CD8-positive, alpha-beta memory T cell (primary cell): ENCODE data around the gene C6orf62. TPM values are rescaled to one million over a fixed set of nuclear protein-coding genes. Genes with fewer than 3 reads are reported as not detected.
A peak's percentile ranks its signal among the peaks of the same experiment; 100 is the strongest.
"Not testable (repeated sequence)": the region's sequence is repeated elsewhere in the genome, so short reads cannot be mapped to it uniquely, and the experiment has no call there.

Experiments
- CTCF ChIA-PET: fragments of 350-600 bp; sonication (Branson Sonifier 250); formaldehyde crosslinking; loops from one replicate; lab custom pipeline; 2021; ENCODE audit warnings: antibody characterized with exemption; lab: Charles Lee
- POLR2A ChIA-PET: fragments of 350-600 bp; sonication (Branson Sonifier 250); formaldehyde crosslinking; loops from one replicate; lab custom pipeline; 2021; ENCODE audit warnings: antibody characterized with exemption; lab: Charles Lee
- DNase-seq, 5 donors: peaks; one replicate each; pipeline versions ENCODE4 v3.0.0 to v3.0.0-alpha.2; 2020 to 2022; ENCODE audit warnings: mixed read lengths in 1 of 5
- H3K27ac ChIP-seq: one replicate; pipeline ENCODE4 v1.7.0; 2013; ENCODE audit warnings: low read depth, mild to moderate bottlenecking, low read length, moderate library complexity
- H3K27me3 ChIP-seq: 2 replicates; pipeline ENCODE4 v1.7.0; 2013; ENCODE audit warnings: low read length, mild to moderate bottlenecking; ENCODE audit not compliant: insufficient read depth, poor library complexity, severe bottlenecking
- H3K36me3 ChIP-seq: 2 replicates; pipeline ENCODE4 v1.7.0; 2013; ENCODE audit warnings: mild to moderate bottlenecking, low read length, moderate library complexity; ENCODE audit not compliant: insufficient read depth
- H3K4me1 ChIP-seq: 2 replicates; pipeline ENCODE4 v1.7.0; 2013; ENCODE audit warnings: mild to moderate bottlenecking, low read length, moderate library complexity; ENCODE audit not compliant: insufficient read depth
- H3K4me3 ChIP-seq: 2 replicates; pipeline ENCODE4 v1.7.0; 2013; ENCODE audit warnings: mild to moderate bottlenecking, low read length
- H3K9me3 ChIP-seq: 2 replicates; pipeline ENCODE4 v1.7.0; 2013; ENCODE audit warnings: mild to moderate bottlenecking, low read length
- H3K27ac Mint-ChIP-seq, 8 donors: one replicate each; pipeline ENCODE4 v1.8.0; 2020 to 2021; ENCODE audit warnings: mixed read lengths in 8 of 8, mild to moderate bottlenecking in 6 of 8, inconsistent platforms in 3 of 8, moderate library complexity in 3 of 8
- H3K27me3 Mint-ChIP-seq, 2 donors: one replicate each; pipeline ENCODE4 v1.8.0; 2020 to 2021; ENCODE audit warnings: mixed read lengths in 2 of 2, mild to moderate bottlenecking in 1 of 2, moderate library complexity in 1 of 2
- H3K36me3 Mint-ChIP-seq, 3 donors: one replicate each; pipeline ENCODE4 v1.8.0; 2020 to 2021; ENCODE audit warnings: mixed read lengths in 3 of 3, inconsistent platforms in 1 of 3, mild to moderate bottlenecking in 1 of 3
- H3K4me1 Mint-ChIP-seq, 3 donors: one replicate each; pipeline ENCODE4 v1.8.0; 2020 to 2021; ENCODE audit warnings: mixed read lengths in 3 of 3, inconsistent platforms in 1 of 3, mild to moderate bottlenecking in 1 of 3
- H3K4me3 Mint-ChIP-seq, 7 donors: one replicate each; pipeline ENCODE4 v1.8.0; 2020 to 2021; ENCODE audit warnings: mixed read lengths in 7 of 7, mild to moderate bottlenecking in 6 of 7, moderate library complexity in 4 of 7, inconsistent platforms in 2 of 7
- H3K9me3 Mint-ChIP-seq, 5 donors: one replicate each; pipeline ENCODE4 v1.8.0; 2020 to 2022; ENCODE audit warnings: mixed read lengths in 5 of 5, mild to moderate bottlenecking in 3 of 5, moderate library complexity in 2 of 5, inconsistent platforms in 1 of 5
- polyA plus RNA-seq: library from polyadenylated mRNA; unstranded; fragments of 300-500 nt; fragmentation: Illumina TruSeq; gene quantifications from one replicate; pipeline ENCODE4 v1.2.3, GENCODE V29; 2021
- total RNA-seq, 2 experiments: library from RNA; stranded (reverse); gene quantifications; one replicate each; pipeline ENCODE4 v1.2.3, GENCODE V29; 2021

C6orf62 gene
- total and polyA plus RNA-seq, 3 experiments from 2014 or later, result 95.1 to 120 (median 95.6) TPM

DNA sequence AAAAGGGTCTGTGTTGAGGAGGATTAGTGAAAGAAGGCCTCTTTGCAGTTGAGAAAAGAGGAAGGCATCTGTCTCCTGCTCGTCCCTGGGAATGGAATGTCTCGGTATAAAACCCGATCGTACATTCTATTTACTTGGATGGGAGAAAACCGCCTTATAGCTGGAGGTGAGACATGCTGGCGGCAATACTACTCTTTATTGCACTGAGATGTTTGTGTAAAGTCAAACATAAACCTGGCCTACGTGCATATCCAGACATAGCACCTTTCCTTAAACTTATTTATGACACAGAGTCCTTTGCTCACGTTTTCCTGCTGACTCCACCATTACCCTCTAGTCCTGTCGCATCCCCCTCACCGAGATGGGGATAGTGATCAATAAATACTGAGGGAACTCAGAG is 56.7 kb downstream of the C6orf62 start:
- Histone ChIP-seq H3K27me3 (no peaks in the 10 kb centered on the region), H3K4me3 (no peak overlapping the region), H3K4me1 (peaks cover 25% of the 10 kb centered on the region), H3K27ac (no peak overlapping the region), H3K36me3 (peaks cover 22% of the 10 kb centered on the region), H3K9me3 (no peaks in the 10 kb centered on the region)
- ChIA-PET CTCF (no interaction called here), POLR2A (no interaction called here)
- H3K27ac Mint-ChIP-seq, result peak overlapping the region in 3 of 8 donors; percentile 22 to 78 (median 33)
- peaks cover 54 to 90% (median 87%) of the 10 kb centered on the region in 3 donors for H3K4me1 Mint-ChIP-seq
- peaks cover 0 to 83% (median 13%) of the 10 kb centered on the region in 3 donors for H3K36me3 Mint-ChIP-seq
- no peaks in the 10 kb centered on the region for H3K9me3 Mint-ChIP-seq
- no peak for DNase-seq
- no peak overlapping the region for H3K4me3 Mint-ChIP-seq
- H3K27me3 Mint-ChIP-seq, result no peaks in the 10 kb centered on the region

GRCh38 chr6:24661759-24662158 is 57.2 kb downstream of the C6orf62 start:
- H3K27me3 Mint-ChIP-seq, H3K9me3 ChIP-seq, H3K4me3 ChIP-seq, CTCF ChIA-PET, H3K9me3 Mint-ChIP-seq, POLR2A ChIA-PET, H3K27me3 ChIP-seq, H3K27ac ChIP-seq, DNase-seq: not testable (repeated sequence)
- Histone ChIP-seq H3K36me3 (peaks cover 22% of the 10 kb centered on the region), H3K4me1 (peaks cover 25% of the 10 kb centered on the region)
- peaks cover 55 to 91% (median 84%) of the 10 kb centered on the region in 3 donors for H3K4me1 Mint-ChIP-seq
- peak overlapping the region in 1 of 7 donors; percentile 67 for H3K4me3 Mint-ChIP-seq
- peaks cover 0 to 81% (median 14%) of the 10 kb centered on the region in 3 donors for H3K36me3 Mint-ChIP-seq
- H3K27ac Mint-ChIP-seq, result peak overlapping the region in 3 of 8 donors; percentile 31 to 45 (median 33)

- Histone ChIP-seq H3K27me3 (no peaks in the 10 kb centered on the region), H3K4me1 (peaks cover 15% of the 10 kb centered on the region), H3K9me3 (no peaks in the 10 kb centered on the region), H3K36me3 (peaks cover 20% of the 10 kb centered on the region), H3K4me3 (no peak overlapping the region), H3K27ac (no peak overlapping the region)
- ChIA-PET CTCF (no interaction called here), POLR2A (no interaction called here)
- no peak for DNase-seq
- Mint-ChIP-seq H3K27me3 (no peaks in the 10 kb centered on the region), H3K27ac (peak overlapping the region in 1 of 8 donors; percentile 63), H3K4me1 (peaks cover 55 to 91% (median 86%) of the 10 kb centered on the region in 3 donors), H3K9me3 (no peaks in the 10 kb centered on the region), H3K36me3 (peaks cover 0 to 80% (median 18%) of the 10 kb centered on the region in 3 donors), H3K4me3 (no peak overlapping the region)
These were observed 58.8 kb downstream of the C6orf62 start for GRCh38 chr6:24660105-24660504.

DNA sequence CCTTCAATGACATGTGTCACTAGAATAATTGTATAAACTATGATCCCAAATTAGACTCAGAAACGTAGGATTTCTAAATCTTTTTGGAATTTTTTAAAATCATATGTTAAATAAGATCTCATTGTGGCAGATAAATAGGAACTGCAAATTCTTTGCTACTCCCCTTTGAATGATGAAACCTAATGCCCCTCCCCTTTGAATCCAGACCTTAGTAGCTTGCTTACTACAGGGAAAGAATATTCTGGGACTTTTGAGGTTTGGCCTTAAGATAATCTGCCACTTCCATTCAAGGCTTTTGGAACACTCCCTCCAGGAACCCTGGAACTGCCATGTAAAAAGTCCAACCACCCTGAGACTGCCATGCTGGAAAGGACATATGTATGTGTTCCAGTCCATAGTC is 59.4 kb downstream of the C6orf62 start:
- Histone ChIP-seq H3K27ac (peak overlapping the region; percentile 18), H3K9me3 (no peaks in the 10 kb centered on the region), H3K4me3 (no peak overlapping the region), H3K4me1 (peaks cover 10% of the 10 kb centered on the region), H3K27me3 (no peaks in the 10 kb centered on the region), H3K36me3 (peaks cover 14% of the 10 kb centered on the region)
- Mint-ChIP-seq H3K27me3 (no peaks in the 10 kb centered on the region), H3K9me3 (no peaks in the 10 kb centered on the region), H3K4me3 (no peak overlapping the region), H3K4me1 (peaks cover 51 to 86% (median 82%) of the 10 kb centered on the region in 3 donors), H3K36me3 (peaks cover 0 to 76% (median 18%) of the 10 kb centered on the region in 3 donors), H3K27ac (peak overlapping the region in 4 of 8 donors; percentile 14 to 63 (median 46))
- DNase-seq, result no peak
- ChIA-PET POLR2A (no interaction called here), CTCF (no interaction called here)

DNA sequence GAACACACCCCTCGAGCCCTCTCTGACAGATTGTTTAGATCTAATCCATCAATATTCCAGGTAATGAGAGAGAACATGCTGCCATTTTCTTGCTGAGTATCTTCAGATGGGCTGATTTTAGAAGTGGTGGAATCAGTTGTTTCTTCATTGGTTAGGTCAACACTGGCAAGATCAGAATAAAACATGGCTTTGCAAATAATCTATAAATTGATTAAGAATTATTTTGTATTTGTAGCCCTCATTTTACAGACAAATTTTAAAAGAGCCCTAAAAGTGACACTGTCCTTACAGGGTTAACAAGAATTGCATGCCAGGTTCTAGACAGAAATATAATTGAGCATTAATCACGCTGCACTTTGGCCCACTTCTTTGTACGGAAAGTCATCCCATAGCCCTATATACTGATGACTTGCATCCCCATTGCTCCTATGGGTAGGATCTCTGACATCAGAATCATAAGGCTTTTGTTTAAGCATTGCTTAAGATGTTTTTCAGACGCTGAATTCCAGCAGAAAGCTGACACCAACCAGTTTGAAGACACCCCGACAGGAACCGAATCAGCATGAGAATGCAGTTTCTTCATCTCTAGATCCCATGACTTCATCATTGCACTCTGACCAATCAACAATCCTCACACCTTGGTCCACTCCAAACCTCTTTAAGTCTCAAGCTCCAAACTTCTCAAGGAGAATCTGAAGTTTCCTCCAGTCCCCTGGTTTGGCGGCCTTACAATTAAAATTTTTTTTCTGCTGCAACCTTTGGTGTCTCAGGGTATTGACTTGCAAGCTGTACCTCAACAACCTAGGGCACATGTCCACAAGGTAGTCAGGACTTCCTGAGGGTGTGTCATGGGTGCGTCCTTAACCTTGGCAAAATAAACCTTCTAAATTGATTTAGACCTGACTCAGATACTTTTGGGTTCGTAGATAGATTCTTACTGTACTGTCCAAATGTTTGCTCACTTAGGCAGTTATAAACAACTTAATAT is 60.1 kb downstream of the C6orf62 start:
- peaks cover 4% of the 10 kb centered on the region for H3K4me1 ChIP-seq
- ChIA-PET POLR2A (no interaction called here), CTCF (no interaction called here)
- peak overlapping the region; percentile 41 for H3K27ac ChIP-seq
- Mint-ChIP-seq H3K4me1 (peaks cover 47 to 79% (median 78%) of the 10 kb centered on the region in 3 donors), H3K27ac (peak overlapping the region in 5 of 8 donors; percentile 4 to 58 (median 49)), H3K4me3 (no peak overlapping the region), H3K36me3 (peaks cover 0 to 74% (median 19%) of the 10 kb centered on the region in 3 donors), H3K9me3 (no peaks in the 10 kb centered on the region), H3K27me3 (no peaks in the 10 kb centered on the region)
- no peaks in the 10 kb centered on the region for H3K9me3 ChIP-seq
- H3K27me3 ChIP-seq, result no peaks in the 10 kb centered on the region
- no peak for DNase-seq
- H3K36me3 ChIP-seq, result peaks cover 14% of the 10 kb centered on the region
- no peak overlapping the region for H3K4me3 ChIP-seq

GRCh38 chr6:24655215-24655614 is 63.7 kb downstream of the C6orf62 start:
- no peak for DNase-seq
- no peaks in the 10 kb centered on the region for H3K27me3 Mint-ChIP-seq
- peak overlapping the region in 6 of 8 donors; percentile 18 to 84 (median 66) for H3K27ac Mint-ChIP-seq
- no peaks in the 10 kb centered on the region for H3K27me3 ChIP-seq
- ChIA-PET POLR2A (no interaction called here), CTCF (interaction anchor here (0.9 kb wide), 1 partner anchor 74 kb away, joined by 3 read pairs; no protein-coding TSS in a partner anchor)
- H3K36me3 Mint-ChIP-seq, result peaks cover 0 to 77% (median 21%) of the 10 kb centered on the region in 3 donors
- no peaks in the 10 kb centered on the region for H3K4me1 ChIP-seq
- H3K4me1 Mint-ChIP-seq, result peaks cover 28 to 60% (median 43%) of the 10 kb centered on the region in 3 donors
- no peaks in the 10 kb centered on the region for H3K9me3 ChIP-seq
- H3K9me3 Mint-ChIP-seq, result no peaks in the 10 kb centered on the region
- peaks cover 27% of the 10 kb centered on the region for H3K36me3 ChIP-seq
- H3K4me3 Mint-ChIP-seq, result no peak overlapping the region
- H3K27ac ChIP-seq, result no peak overlapping the region
- H3K4me3 ChIP-seq, result no peak overlapping the region

Other genes with a start within 250 kb of the C6orf62 start
- gene GPLD1, start 229.6 kb downstream of the C6orf62 start, total RNA-seq, result under 1 TPM; 0.35 to 0.64 TPM
- gene GPLD1, start 229.6 kb downstream of the C6orf62 start, polyA plus RNA-seq, result 0.46 TPM
- 10 to 100 TPM; 13.2 to 15.4 TPM for gene ALDH5A1, start 224.2 kb downstream of the C6orf62 start, total RNA-seq
- gene ALDH5A1, start 224.2 kb downstream of the C6orf62 start, polyA plus RNA-seq, result 11.8 TPM
- gene KIAA0319, start 73.0 kb downstream of the C6orf62 start, total RNA-seq, result under 1 TPM; 0.07 to 0.09 TPM
- not detected for gene KIAA0319, start 73.0 kb downstream of the C6orf62 start, polyA plus RNA-seq
- 10 to 100 TPM; 49.8 to 50.6 TPM for gene TDP2, start 52.3 kb downstream of the C6orf62 start, total RNA-seq
- gene TDP2, start 52.3 kb downstream of the C6orf62 start, polyA plus RNA-seq, result 46.1 TPM
- gene ACOT13, start 52.1 kb downstream of the C6orf62 start, total RNA-seq, result 10 to 100 TPM; 19.6 to 25.3 TPM
- gene ACOT13, start 52.1 kb downstream of the C6orf62 start, polyA plus RNA-seq, result 17.0 TPM
- gene GMNN, start 55.8 kb upstream of the C6orf62 start, total RNA-seq, result 10 to 100 TPM; 65.8 to 67.0 TPM
- gene GMNN, start 55.8 kb upstream of the C6orf62 start, polyA plus RNA-seq, result 6.8 TPM
- under 1 TPM in 1 of 2 experiments, not detected in 1; 0.55 TPM for gene ARMH2, start 79.8 kb upstream of the C6orf62 start, total RNA-seq
- gene ARMH2, start 79.8 kb upstream of the C6orf62 start, polyA plus RNA-seq, result 0.78 TPM
- gene RIPOR2, start 216.8 kb upstream of the C6orf62 start, total RNA-seq, result 10 to 100 TPM; 54.4 to 58.2 TPM
- 427 TPM for gene RIPOR2, start 216.8 kb upstream of the C6orf62 start, polyA plus RNA-seq